HG03045 (cell line): ENCODE measurements around the gene TGFB2.

Experiments
- ATAC-seq: cut with Tn5 transposase; IDR thresholded peaks from one replicate; pipeline ENCODE4 v1.9.1; 2021; ENCODE audit warnings: mild to moderate bottlenecking, moderate library complexity; ENCODE audit not compliant: unreplicated experiment

The TGFB2 gene

DNA sequence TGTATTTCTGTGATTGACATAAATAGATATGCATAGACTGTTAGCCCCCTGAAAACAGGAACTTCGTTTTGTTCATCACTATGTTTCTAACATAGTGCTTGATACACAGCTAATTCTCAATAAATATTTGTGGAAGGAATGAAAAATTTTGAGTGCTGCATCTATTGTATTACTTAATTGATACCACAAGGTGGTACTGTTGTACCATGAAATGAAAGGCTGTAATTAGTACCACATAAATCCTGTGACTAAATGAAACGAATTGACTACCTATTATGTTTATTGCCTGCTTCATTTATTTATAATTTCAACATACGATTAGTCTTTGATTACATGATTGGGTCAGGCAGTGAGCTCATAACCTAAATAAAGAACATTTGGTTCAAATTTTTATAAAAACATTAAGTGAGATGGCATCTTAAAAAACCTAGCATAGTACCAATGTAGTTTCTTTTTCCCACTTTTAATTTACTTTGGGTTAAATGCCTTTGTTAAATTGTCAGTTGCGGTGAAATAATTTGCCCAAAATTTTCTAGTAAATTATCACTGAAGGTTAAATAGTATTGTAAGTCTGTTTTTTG, 15.0 kb upstream of the TGFB2 start:
- ATAC-seq: no peak

DNA sequence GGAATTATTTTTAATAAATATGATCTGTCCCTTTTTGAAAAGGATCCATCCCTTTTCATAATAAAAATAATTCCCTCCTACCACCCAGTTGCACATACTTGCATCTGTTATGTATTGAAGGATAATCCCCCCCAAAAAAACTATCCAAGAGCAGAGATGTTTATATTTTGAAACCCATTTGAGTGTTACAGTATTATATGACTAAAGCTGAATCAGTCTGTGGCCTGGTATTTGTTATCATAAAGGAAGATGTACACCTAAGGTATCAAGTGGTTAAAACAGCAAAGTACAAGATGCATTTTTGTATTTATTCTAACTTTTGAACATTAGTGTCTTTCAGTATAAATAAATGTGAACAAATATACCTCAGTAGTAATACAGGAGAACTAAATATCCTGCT, 12.7 kb upstream of the TGFB2 start:
- no peak for ATAC-seq

DNA sequence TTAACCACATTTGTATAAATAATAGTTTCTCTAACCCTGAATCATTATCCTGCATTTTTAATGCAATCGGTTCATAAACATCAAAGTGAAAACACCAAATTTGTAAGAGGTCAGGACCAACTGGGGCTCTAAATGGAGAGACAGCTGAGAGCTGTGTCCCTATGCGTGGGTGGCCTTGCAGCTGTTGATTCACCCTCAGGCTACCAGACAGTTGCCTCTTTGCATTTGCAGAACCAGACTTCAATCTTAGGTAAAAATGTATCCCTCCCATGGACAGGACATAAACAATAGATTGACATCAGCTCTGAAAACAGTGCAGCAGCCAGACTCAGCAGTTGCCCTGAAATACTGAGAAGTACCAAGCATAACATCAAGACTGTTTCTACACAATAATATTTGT, 8.8 kb upstream of the TGFB2 start:
- ATAC-seq: no peak

DNA sequence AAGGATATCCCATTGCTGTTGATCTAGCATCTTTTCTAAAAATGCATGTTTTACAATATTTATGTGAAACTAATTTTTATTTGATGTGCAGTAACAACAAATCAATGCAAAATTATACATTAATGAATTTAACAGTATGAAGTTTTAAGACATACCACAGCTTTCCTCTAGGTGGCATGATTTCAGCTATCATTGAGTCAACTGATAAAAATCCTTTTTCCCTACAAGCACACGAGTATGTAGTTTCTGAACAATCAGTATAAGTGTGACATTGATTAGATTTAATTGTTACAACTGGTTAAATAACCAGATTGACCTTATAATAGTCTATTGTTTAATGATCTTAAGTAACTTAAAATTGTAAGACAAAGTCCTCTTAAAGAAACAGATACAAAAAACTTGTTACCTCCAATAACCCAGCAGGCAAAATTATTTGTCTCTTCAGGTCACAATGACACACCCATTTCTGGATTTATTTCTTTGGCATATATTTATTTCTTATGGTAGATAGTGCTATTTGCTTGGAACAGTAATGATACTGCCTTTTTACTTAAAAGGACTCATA, 5.8 kb upstream of the TGFB2 start:
- no peak for ATAC-seq

DNA sequence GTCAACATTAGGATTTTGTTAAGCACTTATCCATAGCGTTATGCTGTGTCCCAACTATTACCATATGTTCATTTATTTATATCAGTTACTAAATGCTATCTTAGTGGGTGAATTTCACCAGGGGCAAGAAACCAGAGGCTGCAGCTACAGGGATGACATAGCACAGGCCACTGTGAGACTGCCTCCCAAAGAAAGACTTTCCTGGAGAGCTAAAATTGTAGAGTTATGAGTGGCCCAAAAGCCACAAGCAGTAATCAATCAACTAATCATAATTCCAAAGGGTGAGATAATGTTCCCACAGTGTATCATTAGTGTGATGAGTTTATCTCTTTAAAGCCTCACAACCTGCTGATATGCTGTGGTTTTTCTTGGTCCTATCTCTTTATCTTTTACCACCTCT, 3.8 kb upstream of the TGFB2 start:
- no peak for ATAC-seq

DNA sequence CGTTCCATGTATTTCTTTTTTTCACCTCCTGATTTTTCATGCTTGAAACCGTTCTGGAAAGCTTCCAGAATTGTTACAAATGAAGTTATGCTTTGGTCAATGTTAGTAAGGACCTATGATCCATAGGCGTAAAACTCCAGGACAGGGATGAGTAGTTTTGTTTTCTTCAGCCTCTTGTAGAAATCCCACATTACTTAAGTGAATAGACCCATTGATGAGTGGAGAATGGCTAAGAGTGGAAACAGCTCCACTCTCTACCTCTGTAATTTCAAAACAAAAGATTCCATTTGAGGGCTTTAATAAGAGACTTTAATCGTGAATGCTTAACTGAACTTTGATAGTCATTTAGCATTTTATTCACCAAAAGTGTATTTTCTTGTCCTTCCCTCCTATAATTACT, 3.0 kb upstream of the TGFB2 start:
- no peak for ATAC-seq

DNA sequence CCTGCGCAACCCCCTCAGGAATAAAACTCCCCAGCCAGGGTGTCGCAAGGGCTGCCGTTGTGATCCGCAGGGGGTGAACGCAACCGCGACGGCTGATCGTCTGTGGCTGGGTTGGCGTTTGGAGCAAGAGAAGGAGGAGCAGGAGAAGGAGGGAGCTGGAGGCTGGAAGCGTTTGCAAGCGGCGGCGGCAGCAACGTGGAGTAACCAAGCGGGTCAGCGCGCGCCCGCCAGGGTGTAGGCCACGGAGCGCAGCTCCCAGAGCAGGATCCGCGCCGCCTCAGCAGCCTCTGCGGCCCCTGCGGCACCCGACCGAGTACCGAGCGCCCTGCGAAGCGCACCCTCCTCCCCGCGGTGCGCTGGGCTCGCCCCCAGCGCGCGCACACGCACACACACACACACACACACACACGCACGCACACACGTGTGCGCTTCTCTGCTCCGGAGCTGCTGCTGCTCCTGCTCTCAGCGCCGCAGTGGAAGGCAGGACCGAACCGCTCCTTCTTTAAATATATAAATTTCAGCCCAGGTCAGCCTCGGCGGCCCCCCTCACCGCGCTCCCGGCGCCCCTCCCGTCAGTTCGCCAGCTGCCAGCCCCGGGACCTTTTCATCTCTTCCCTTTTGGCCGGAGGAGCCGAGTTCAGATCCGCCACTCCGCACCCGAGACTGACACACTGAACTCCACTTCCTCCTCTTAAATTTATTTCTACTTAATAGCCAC, 696 bp downstream of the TGFB2 start:
- peak; percentile 60 for ATAC-seq

DNA sequence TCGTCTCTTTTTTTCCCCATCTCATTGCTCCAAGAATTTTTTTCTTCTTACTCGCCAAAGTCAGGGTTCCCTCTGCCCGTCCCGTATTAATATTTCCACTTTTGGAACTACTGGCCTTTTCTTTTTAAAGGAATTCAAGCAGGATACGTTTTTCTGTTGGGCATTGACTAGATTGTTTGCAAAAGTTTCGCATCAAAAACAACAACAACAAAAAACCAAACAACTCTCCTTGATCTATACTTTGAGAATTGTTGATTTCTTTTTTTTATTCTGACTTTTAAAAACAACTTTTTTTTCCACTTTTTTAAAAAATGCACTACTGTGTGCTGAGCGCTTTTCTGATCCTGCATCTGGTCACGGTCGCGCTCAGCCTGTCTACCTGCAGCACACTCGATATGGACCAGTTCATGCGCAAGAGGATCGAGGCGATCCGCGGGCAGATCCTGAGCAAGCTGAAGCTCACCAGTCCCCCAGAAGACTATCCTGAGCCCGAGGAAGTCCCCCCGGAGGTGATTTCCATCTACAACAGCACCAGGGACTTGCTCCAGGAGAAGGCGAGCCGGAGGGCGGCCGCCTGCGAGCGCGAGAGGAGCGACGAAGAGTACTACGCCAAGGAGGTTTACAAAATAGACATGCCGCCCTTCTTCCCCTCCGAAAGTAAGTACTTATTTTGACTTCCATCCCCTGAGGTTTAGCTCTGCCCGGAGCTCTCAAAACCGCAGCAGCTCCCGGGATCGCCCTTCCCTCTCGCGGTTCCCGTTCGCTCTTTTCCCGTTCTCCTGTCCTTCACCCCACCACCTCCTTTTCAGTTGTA, 1.5 kb downstream of the TGFB2 start:
- ATAC-seq: no peak

DNA sequence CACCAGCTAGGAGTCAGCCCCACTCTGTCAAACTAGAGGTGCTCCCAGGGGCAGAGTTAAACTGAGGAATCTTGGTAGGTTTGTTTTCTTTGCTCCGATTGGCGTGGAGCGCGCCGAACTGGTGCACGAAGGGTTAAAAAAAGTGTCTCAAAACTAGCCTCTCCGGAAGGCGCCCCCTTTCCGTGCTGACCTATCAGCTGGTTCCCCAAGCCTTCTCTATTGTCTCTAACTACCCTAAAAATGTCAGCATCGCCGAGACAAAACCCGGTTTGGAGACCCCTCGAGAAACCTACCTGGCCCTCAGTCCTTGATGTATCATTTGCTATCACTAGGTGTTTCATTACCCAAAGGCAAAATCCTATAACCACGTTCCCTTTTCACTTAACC, 2.2 kb downstream of the TGFB2 start:
- no peak for ATAC-seq

DNA sequence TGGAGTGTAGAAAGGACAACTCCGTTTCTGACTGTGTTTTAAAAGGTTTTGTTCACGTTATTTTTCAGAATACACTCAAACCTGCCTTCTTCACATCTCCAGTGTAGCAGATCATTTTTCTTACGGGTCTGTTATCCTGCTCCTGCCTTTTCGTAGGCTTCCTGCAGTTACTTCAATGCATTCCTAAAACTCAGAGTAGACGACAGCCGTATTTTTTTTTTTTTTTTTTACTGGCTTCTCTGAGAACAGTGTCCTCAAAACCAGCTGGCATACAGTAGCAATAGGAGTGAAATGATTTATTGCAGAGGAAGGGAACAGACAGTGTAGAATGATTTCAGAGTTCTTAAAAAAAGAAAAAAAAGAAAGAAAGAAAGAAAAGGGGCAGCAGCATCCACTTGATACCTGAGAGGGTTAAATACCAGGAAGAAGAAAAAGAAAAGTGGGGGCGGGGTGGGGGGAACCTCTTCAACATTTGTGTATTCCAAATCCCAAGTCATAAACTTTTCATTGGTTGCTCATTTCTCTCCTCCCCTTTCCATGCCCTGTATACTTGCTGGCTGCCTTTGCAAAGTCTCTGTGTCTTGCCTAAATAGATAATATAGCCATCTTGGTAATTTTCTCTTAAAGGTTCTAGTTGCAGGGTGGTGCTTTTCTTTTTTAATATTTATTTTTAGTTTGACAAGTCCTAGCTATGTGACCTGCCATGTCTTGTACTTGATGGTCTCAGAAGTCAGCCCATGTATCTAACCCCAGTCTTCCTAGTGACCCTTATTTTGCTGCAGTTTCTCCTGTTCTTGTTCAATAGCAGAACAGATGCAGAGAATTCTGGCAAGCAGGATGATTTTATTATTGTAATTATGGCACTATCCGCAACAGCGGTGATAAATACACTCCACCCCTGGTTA, 2.8 kb downstream of the TGFB2 start:
- ATAC-seq: no peak

DNA sequence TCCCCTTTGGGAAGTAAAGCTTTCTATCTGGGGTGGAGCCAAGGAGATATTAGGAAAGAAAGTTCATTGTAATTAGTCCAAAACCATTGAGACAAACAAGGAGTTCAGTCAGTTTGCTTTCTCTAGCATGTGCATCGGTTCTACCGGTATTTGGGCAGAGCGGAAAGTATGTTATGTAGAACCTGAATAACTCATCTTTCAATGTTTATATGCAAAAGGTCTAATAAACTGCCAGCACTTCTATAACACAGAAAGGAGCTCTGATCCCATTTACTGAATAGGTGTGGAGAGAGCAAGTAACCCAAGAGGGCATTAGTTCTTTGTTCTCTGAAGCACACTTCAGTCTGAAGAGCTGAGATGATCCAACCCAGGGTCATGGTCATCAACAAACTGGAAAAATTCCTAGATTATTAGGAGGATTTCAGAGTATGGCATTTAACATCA, 3.5 kb downstream of the TGFB2 start:
- no peak for ATAC-seq

DNA sequence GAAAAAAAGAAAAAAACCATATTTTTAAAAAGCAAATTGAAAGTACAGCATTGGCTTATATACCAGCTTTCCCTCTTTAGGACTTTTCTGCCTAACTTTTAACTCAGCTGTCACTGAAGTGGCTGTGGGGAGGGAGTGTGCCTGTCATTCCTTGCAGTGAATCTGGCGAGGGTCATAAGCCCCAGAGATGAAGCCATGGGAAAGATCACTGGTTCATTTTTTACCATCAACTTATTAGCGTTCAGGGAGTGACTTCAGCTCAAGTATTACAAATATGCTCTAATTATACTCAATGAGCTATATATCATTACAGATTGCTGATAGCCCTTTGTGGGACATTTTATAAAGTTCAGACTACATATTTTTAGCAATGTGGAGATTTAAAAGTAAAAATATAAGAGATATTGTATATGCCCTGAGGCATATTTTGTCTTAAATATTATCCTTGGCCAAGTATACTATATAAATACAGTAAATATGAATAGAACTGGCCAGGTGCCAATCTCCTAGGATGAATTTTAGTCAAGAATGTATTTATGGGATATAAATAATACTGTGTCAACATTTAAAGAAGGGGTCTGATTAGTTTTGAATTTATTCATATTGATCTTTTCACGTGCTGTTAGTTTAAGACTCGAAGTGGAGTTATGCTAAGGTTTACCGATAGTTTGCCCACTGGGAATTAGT, 4.4 kb downstream of the TGFB2 start:
- ATAC-seq: no peak

DNA sequence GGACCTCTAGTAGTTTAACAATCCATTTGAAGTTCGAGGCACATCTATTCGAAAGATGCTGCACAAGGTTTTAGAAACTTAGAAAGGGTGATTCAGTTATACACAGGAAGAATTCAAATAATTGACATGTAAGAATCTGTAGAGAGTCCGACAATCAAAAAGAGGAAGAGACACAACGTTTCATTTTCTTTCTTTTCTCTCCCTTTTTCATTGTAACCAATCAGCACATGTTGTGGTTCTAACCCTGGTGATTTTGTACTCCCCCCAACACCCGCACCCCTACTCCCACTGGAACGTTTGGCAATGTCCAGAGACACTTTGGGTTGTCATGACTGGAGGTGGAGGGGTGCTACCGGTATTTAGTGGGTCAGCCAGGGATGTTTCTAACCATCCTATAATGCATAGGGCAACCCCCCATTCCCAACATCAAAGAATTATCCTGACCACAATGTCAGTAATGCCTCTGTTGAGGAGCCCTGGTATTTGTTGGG, 4.9 kb downstream of the TGFB2 start:
- no peak for ATAC-seq

DNA sequence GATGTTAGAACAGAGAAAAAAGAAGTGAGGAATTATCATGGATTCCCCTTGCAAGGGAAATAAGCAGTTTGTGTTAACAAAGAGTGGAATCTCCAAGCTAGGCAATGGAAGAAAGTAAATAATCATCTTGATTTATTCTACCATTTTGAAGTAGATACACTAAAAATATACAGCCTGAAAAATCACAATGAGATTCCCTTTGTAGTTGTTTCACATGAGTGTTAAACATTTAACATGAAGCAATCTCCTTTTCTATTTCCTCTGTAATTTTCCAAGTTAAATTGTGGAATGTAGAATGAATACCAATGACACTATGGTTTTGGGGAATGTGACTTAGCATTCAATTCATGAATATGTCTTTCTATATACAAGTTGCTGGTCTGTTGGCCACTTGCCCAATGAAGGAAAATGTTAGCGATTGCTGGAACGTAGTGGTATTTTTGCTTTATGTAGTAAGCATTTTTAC, 5.7 kb downstream of the TGFB2 start:
- no peak for ATAC-seq

DNA sequence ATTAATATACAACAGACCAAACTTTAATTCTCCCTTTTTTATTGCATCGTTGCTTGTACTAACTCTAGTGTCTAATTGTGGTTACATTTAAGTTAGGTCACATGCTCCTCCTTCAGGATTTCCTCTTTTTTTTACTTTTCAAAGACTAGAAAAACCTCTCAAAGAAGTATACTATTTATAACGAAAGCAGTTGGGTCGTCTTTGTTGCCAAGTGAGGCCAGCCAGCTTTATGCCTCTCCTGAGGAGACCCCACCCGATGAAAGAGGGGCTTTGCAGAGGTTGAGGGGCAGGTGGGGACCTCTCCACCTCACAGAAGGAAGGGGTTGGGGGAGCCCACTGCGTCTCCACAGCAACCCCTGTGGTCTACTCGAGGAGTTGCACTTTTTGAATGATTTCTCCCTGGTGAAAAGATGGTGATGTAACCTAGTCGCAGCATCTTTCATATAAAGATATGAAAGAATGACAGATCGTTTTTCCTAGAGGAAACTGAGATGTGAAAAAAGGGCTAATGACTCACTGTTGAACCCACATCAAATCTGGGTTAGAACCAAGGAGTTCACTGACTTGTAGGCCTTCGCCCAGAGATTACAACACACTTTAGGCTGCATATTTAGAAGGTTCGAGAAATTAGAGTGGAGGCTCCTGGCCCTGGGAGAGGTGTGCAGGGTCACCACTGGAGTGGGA, 6.4 kb downstream of the TGFB2 start:
- peak; percentile 66 for ATAC-seq

DNA sequence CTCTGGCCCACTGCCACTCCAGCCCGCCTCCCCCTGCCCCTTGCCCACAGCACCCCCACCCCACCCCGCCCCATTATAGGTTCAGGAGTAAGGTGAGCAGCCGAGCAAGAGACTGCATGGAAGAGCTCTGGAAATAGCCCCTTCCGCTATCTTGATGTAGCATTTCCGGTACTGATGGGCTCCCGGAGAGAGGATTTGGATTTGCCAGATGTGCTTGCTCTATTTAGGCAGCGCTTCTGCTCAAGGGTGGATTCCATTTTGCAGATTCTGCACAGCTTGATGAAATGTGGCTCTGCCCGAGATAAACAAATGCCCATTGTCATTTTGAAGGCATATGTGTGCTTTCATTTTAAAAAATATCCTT, 6.9 kb downstream of the TGFB2 start:
- no peak for ATAC-seq

DNA sequence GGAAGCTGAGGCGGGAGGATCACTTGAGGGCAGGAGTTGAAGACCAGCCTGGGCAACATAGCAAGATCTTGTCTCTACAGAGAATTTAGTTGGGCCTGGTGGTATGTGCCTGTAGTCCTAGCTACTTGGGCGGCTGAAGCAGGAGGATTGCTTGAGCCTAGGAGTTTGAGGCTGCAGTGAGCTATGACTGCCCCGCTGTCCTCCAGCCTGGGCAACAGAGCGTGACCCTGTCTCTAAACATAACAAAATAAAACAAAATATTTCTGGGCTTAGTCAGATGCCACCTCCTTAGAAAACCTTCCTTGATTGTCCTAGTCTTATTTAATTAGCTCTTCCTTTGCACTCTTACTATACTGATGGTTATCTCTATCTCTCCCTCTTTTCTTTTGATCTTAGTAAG, 8.5 kb downstream of the TGFB2 start:
- ATAC-seq: no peak

DNA sequence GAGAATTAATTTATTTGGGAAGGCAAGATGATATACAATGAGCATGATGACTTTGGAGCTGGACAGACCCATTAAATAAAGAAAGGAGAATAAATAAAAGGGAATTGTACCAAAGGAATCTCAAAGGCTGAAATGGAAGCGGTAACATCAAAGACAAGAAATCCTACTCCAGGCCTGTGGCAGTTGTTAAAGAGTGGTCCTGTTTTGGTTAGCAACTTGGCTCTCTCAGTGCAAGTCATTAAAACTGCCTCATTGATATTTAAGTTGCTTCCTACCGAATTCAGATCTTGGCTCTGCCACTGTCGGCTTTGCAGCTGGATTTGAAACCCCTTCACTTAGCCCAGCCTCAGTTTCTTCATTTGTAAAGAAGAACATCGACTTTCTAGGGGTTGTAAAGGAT, 10.1 kb downstream of the TGFB2 start:
- ATAC-seq: no peak

DNA sequence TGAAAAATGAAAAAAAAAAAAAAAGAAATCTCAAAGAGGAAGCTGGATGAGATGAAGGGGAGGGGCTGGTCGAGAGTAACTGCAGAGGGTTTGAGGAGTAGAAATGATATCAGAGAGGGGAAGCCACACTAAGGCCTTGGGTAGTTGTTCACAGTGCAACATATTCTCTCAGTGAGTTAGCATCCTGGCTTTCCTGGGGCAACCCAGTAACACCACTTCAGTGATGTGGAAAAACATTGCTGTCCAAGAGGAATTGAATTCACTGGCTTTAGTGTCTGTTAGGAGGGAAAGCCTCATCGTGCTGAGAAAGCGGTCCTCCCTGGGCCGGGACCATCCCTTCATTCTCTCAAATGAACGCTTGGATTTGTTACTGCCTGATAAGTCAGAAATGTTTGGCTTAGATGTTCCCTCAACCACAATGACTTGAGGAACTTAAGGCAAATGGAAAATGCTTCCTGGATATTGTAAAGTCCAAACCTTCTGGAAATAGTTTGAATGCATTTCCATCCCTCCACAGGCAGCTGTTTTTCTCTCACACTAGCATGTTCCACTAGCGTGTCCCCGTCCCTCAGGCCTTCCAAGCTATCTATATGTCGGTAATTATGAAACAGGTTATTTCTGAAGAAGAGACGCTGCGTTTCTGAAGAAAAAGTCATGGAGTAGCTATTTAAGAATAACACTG, 12.2 kb downstream of the TGFB2 start:
- no peak for ATAC-seq
